Endothelial cell of umbilical vein (primary cell): ENCODE data around the gene APOLD1. TPM values are rescaled to one million over a fixed set of nuclear protein-coding genes. Genes with fewer than 3 reads are reported as not detected.
A peak's percentile ranks its signal among the peaks of the same experiment; 100 is the strongest.

ENCODE experiments used
- BruUV-seq: library from RNA; stranded (reverse); fragments of 400-500 nt; replicated peaks from 2 replicates; lab custom pipeline; 2021; lab: Mats Ljungman, UMichigan
- CTCF ChIA-PET: fragments of 300-600, 350-600 bp; sonication (Branson Sonifier 250); formaldehyde crosslinking; loops from one replicate; lab custom pipeline; 2021; ENCODE audit warnings: antibody characterized with exemption, inconsistent platforms; lab: Charles Lee
- POLR2A ChIA-PET: fragments of 300-600, 350-600 bp; sonication (Branson Sonifier 250); formaldehyde crosslinking; loops from one replicate; lab custom pipeline; 2021; ENCODE audit warnings: antibody characterized with exemption, inconsistent platforms; lab: Charles Lee
- DNase-seq: peaks from one replicate; pipeline ENCODE4 v3.0.0-alpha.2; 2011; ENCODE audit warnings: low read depth, low spot score
- FAIRE-seq: peaks from 2 replicates; lab custom pipeline; 2011; peaks lifted over from hg19 to GRCh38; lab: Jason Lieb, UNC
- H2AFZ ChIP-seq: 2 replicates; pipeline ENCODE4 v1.6.0; 2012; ENCODE audit warnings: low read depth, low read length, control low read depth, inconsistent platforms
- H3K27ac ChIP-seq: 2 replicates; pipeline ENCODE4 v1.5.1; 2011; ENCODE audit warnings: low read depth, mild to moderate bottlenecking, control low read depth, low read length, moderate library complexity; ENCODE audit not compliant: insufficient read depth
- H3K27me3 ChIP-seq, 2 experiments: 2 replicates each; pipeline versions ENCODE4 v1.6.0 to v1.6.1; 2011; ENCODE audit warnings: low read length in 2 of 2, mixed read lengths in 1 of 2; ENCODE audit not compliant: control insufficient read depth in 2 of 2, insufficient read depth in 2 of 2
- H3K36me3 ChIP-seq, 2 experiments: 2 replicates in 1 of 2; 3 replicates in 1 of 2; pipeline ENCODE4 v1.5.1; 2011; ENCODE audit warnings: low read length in 2 of 2, mild to moderate bottlenecking in 1 of 2, moderate library complexity in 1 of 2; ENCODE audit not compliant: control insufficient read depth in 2 of 2, insufficient read depth in 2 of 2; ENCODE audit errors: extremely low read depth in 1 of 2
- H3K4me1 ChIP-seq: 3 replicates; pipeline ENCODE4 v1.5.1; 2011; ENCODE audit warnings: mild to moderate bottlenecking, low read length; ENCODE audit not compliant: control insufficient read depth, insufficient read depth; ENCODE audit errors: extremely low read depth
- H3K4me2 ChIP-seq: 2 replicates; pipeline ENCODE4 v1.6.1; 2011; ENCODE audit warnings: low read length, control low read depth, mixed read lengths; ENCODE audit not compliant: insufficient read depth
- H3K4me3 ChIP-seq, 3 experiments: fragments of 200-600 bp in 1 of 3; sonication (generic), shearing (Covaris generic) in 1 of 3; replicated peaks in 1 of 3; 2 replicates each; pipeline ENCODE4 v1.5.1; 2011 to 2016; ENCODE audit warnings: control low read depth in 3 of 3, low read length in 3 of 3, mild to moderate bottlenecking in 2 of 3, inconsistent platforms in 1 of 3, low read depth in 1 of 3, moderate library complexity in 1 of 3; ENCODE audit not compliant: insufficient read depth in 1 of 3
- H3K79me2 ChIP-seq: 2 replicates; pipeline ENCODE4 v1.6.0; 2012; ENCODE audit warnings: low read length, inconsistent platforms; ENCODE audit not compliant: control insufficient read depth, insufficient read depth
- H3K9ac ChIP-seq: replicated peaks from 2 replicates; pipeline ENCODE3; 2011; ENCODE audit warnings: low read length, control low read depth; ENCODE audit not compliant: insufficient read depth; ENCODE audit errors: extremely low read depth
- H3K9me1 ChIP-seq: replicated peaks from 3 replicates; pipeline ENCODE4 v1.6.0; 2011; ENCODE audit warnings: mild to moderate bottlenecking, low read length; ENCODE audit not compliant: control insufficient read depth, insufficient read depth; ENCODE audit errors: extremely low read depth
- H3K9me3 ChIP-seq: replicated peaks from 2 replicates; pipeline ENCODE4 v1.5.1; 2012; ENCODE audit warnings: low read length, inconsistent platforms; ENCODE audit not compliant: control insufficient read depth, insufficient read depth
- H4K20me1 ChIP-seq: replicated peaks from 2 replicates; pipeline ENCODE3; 2011; ENCODE audit warnings: mild to moderate bottlenecking, low read length; ENCODE audit not compliant: control insufficient read depth, insufficient read depth; ENCODE audit errors: extremely low read depth
- EZH2 ChIP-seq: IDR thresholded peaks from 2 replicates; pipeline ENCODE4 v1.6.1; 2012; ENCODE audit warnings: borderline replicate concordance, low read depth, mild to moderate bottlenecking, moderate library complexity, low read length, inconsistent platforms; ENCODE audit not compliant: severe bottlenecking
- GATA2 ChIP-seq: IDR thresholded peaks from 2 replicates; pipeline ENCODE4 v1.7.0; 2011; ENCODE audit warnings: low read depth, mild to moderate bottlenecking, moderate library complexity, mixed read lengths, low read length; ENCODE audit not compliant: insufficient read length, insufficient read depth
- JUN ChIP-seq: IDR thresholded peaks from 2 replicates; pipeline ENCODE4 v1.6.1; 2011; ENCODE audit warnings: borderline replicate concordance, low read depth; ENCODE audit not compliant: insufficient read length, insufficient read depth
- POLR2A ChIP-seq: IDR thresholded peaks from 2 replicates; pipeline ENCODE4 v1.6.1; 2012; ENCODE audit warnings: low read depth, mild to moderate bottlenecking, control low read depth, low read length
- POLR2AphosphoS5 ChIP-seq: IDR thresholded peaks from 2 replicates; pipeline ENCODE4 v1.6.1; 2012; ENCODE audit warnings: low read depth, mild to moderate bottlenecking, control low read depth, low read length, moderate library complexity; ENCODE audit not compliant: insufficient read depth
- dilution Hi-C: fragments of 300-500 bp; cut with MboI; formaldehyde crosslinking; loops from one replicate; pipeline ENCODE4 v1.15.0; 2019; ENCODE audit warnings: low sequenced_read_pairs; ENCODE audit not compliant: extremely low pct_ligation_motif_present
- intact Hi-C: fragments of 100-400 bp; cut with micrococcal nuclease; formaldehyde crosslinking; loops from one replicate; pipeline ENCODE4 v1.10.0; 2022
- polyA plus RNA-seq, 4 experiments: library from polyadenylated mRNA; depleted of rRNA in 3 of 4; stranded (reverse) in 3 of 4; unstranded in 1 of 4; fragments of >200 nt; gene quantifications; 2 replicates each; pipeline versions ENCODE4 v1.2.1 to v1.2.3, GENCODE V29; 2011 to 2012; ENCODE audit warnings: missing spikeins in 1 of 4
- total RNA-seq: library from RNA; stranded (reverse); gene quantifications from 2 replicates; pipeline ENCODE4 v1.2.3, GENCODE V29; 2021
- TF ChIP-seq, protein P1 (sequence below): IDR thresholded peaks from 2 replicates; pipeline ENCODE4 v1.6.1; 2011; ENCODE audit not compliant: insufficient read depth, insufficient read length
- TF ChIP-seq, protein P2 (sequence below), 2 donors: IDR thresholded peaks; 1 replicate in 1 of 2; 2 replicates in 1 of 2; pipeline ENCODE4 v1.5.1; 2011; ENCODE audit warnings: low read length in 2 of 2, mild to moderate bottlenecking in 2 of 2, moderate library complexity in 2 of 2, control low read depth in 1 of 2, inconsistent platforms in 1 of 2, low read depth in 1 of 2; ENCODE audit not compliant: insufficient read depth in 1 of 2; ENCODE audit errors: extremely low read depth in 1 of 2

APOLD1 gene
- total and polyA plus RNA-seq, 2 donors (not counting 3 experiments of a cell fraction or from before 2014, with no cell fraction given), result 3.7 to 6.0 TPM

DNA sequence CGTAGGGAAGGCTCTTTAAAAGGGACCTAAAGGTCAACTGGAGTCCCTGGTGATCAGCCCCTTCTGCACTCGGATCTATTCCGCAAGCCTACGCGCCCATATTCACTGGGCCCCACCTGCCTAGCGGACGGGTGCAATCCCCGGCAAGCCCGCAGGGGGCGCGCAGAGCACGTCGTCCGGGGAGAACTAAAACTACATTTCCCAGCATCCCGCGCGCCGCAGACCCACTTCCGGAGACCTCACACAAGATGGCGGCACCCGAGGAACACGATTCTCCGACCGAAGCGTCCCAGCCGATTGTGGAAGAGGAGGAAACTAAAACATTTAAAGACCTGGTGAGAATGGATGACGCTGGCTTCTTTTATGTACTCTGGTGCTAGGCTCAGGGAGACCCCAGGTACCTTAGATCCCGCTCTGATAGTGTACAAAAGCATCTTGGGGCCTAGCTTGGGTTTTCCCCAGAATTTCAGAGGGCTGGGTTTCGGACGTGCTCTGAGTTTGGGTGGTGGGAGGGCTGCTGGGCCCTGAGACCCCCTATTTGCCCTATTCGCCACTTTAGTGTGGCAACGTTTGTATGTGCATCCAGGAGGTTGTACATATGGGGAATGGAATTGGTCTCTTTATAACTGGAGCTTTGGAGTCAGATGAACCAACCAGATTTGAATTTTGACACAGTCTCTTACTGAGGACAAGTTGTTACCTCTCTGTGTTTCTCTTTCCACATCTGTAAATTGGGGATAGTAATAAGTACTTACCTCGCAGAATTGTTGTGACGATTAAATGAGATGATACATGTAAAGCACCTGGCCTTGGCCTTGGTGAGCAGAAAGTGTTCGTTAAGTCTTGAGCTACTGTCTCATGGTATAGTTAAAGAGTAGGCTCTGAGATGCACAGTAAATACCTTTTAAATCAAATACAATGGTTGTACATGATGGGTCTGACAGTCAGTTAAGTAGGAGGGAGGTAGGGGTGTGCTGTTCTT lies 28.0 kb downstream of the APOLD1 start, which contains the start of gene DDX47:
DDX47 (plus strand) TSS at position 227 of the 982 bp plus-strand sequence; CDS start at position 249, 22 bp downstream.
- peak within 1 kb of the TSS; percentile 68 for H2AFZ ChIP-seq
- dilution Hi-C loops, result no loop called here
- TF ChIP-seq, protein P1, sequence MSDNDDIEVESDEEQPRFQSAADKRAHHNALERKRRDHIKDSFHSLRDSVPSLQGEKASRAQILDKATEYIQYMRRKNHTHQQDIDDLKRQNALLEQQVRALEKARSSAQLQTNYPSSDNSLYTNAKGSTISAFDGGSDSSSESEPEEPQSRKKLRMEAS, result peak; percentile 47
- TF ChIP-seq POLR2AphosphoS5, result peak; percentile 79
- TF ChIP-seq JUN, result no peak
- TF ChIP-seq EZH2, result no peak
- TF ChIP-seq, protein P2, sequence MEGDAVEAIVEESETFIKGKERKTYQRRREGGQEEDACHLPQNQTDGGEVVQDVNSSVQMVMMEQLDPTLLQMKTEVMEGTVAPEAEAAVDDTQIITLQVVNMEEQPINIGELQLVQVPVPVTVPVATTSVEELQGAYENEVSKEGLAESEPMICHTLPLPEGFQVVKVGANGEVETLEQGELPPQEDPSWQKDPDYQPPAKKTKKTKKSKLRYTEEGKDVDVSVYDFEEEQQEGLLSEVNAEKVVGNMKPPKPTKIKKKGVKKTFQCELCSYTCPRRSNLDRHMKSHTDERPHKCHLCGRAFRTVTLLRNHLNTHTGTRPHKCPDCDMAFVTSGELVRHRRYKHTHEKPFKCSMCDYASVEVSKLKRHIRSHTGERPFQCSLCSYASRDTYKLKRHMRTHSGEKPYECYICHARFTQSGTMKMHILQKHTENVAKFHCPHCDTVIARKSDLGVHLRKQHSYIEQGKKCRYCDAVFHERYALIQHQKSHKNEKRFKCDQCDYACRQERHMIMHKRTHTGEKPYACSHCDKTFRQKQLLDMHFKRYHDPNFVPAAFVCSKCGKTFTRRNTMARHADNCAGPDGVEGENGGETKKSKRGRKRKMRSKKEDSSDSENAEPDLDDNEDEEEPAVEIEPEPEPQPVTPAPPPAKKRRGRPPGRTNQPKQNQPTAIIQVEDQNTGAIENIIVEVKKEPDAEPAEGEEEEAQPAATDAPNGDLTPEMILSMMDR (IDR thresholded peaks at IDR 0.05; ENCODE audit: extremely low read depth in 1 of 2, insufficient read depth in 1 of 2, low read depth in 1 of 2, low read length in 2 of 2), result peak; percentile 96 to 99
- no peak for TF ChIP-seq GATA2
- TF ChIP-seq POLR2A, result peak; percentile 77
- CTCF ChIA-PET, result interaction anchor here (0.8 to 2.3 kb wide), 12 partner anchors 8 to 398 kb away, joined by 3 to 12 read pairs (median 4); no protein-coding TSS in a partner anchor
- BruUV-seq, result TSS peak; percentile 57
- H3K79me2 ChIP-seq, result peaks cover 49% of the 10 kb centered on the region
- POLR2A ChIA-PET, result interaction anchor here (1.0 to 1.4 kb wide), 2 partner anchors 26 to 78 kb away, joined by 3 read pairs; partner anchors contain the start of gene GPRC5A
- peaks cover 0 to 2% of the 10 kb centered on the region in 2 experiments for H3K36me3 ChIP-seq
- H3K4me3 ChIP-seq, result peak within 1 kb of the TSS; percentile 83 to 97 (median 94)
- peak within 1 kb of the TSS; percentile 97 for H3K9ac ChIP-seq
- peak within 1 kb of the TSS; percentile 89 for H3K4me2 ChIP-seq
- no peaks in the 10 kb centered on the region for H3K9me1 ChIP-seq
- no peaks in the 10 kb centered on the region for H4K20me1 ChIP-seq
- no peaks in the 10 kb centered on the region for H3K9me3 ChIP-seq
- DNase-seq (peak; percentile 92), FAIRE-seq (peak; percentile 77)
- no peaks in the 10 kb centered on the region for H3K27me3 ChIP-seq
- peak within 1 kb of the TSS; percentile 94 for H3K27ac ChIP-seq
- H3K4me1 ChIP-seq, result peaks cover 23% of the 10 kb centered on the region
- intact Hi-C loops, result loop anchor here (1.0 kb wide), 1 partner anchor 25 kb away; no protein-coding TSS in a partner anchor
